MG63 (cell line): ENCODE results near the gene POLD1. TPM values are rescaled to one million over a fixed set of nuclear protein-coding genes. Genes with fewer than 3 reads are reported as not detected.

ENCODE experiments used
- DNase-seq: peaks from one replicate; pipeline ENCODE4 v3.0.0-alpha.2; 2020
- H3K27me3 ChIP-seq: fragments of 250-450 bp; sonication (Bioruptor Pico); 2 replicates; pipeline ENCODE4 v1.5.1; 2020; ENCODE audit warnings: mild to moderate bottlenecking, moderate library complexity
- H3K36me3 ChIP-seq: fragments of 250-450 bp; sonication (Bioruptor Pico); 2 replicates; pipeline ENCODE4 v1.5.1; 2020; ENCODE audit warnings: mild to moderate bottlenecking, moderate library complexity
- H3K4me3 ChIP-seq: fragments of 250-450 bp; sonication (Bioruptor Pico); 2 replicates; pipeline ENCODE4 v1.5.1; 2020; ENCODE audit warnings: mild to moderate bottlenecking, moderate library complexity
- H3K9me3 ChIP-seq: fragments of 250-450 bp; sonication (Bioruptor Pico); 2 replicates; pipeline ENCODE4 v1.5.1; 2020; ENCODE audit warnings: mild to moderate bottlenecking, moderate library complexity
- total RNA-seq: library from RNA; depleted of rRNA; stranded (reverse); fragments of >200 nt; shearing (Covaris generic); gene quantifications from 2 replicates; pipeline ENCODE4 v1.2.3, GENCODE V29; 2014; ENCODE audit warnings: low replicate concordance

The POLD1 gene
- total RNA-seq, 1 experiment from 2014 or later, result 117 TPM

DNA sequence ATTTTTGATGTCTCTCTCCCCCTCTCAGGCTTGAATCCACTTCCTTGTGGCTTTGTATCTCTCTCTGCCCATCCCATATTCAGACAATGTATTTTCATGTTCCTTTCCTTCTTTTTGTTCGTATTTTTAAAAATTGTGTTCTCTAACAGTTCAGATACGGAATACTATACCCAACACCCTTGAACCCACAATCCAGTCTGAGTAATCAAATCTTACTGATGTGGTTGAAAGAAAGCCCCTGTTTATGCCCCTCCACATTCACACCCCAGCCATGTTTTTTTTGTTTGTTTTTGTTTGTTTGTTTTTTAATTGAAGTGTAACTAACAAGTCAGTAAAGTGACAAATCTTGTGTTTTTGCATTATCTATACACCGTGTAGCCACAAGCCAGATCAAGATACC, 36.0 kb downstream of the POLD1 start:
- Histone ChIP-seq H3K4me3 (no peak overlapping the region), H3K36me3 (no peaks in the 10 kb centered on the region), H3K27me3 (no peaks in the 10 kb centered on the region), H3K9me3 (no peaks in the 10 kb centered on the region)
- DNase-seq, result no peak

DNA sequence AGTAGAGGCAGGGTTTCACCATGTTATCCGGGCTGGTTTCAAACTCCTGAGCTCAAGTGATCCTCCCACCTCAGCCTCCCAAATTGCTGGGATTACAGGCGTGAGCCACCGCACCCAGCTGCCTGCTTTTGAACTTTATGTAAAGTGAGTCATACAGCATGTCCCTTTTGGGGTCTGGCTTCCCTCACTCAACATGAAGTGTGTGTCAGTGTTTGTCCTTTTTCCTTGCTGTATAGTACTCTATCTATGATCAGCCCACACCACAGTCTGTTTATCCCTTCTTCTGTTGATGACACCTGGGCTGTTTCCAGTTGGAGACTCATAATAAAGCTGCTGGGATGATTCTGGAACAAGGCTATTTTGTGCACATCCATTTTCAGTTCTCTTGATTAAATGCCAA, 36.7 kb downstream of the POLD1 start:
- no peak for DNase-seq
- H3K36me3 ChIP-seq, result no peaks in the 10 kb centered on the region
- no peaks in the 10 kb centered on the region for H3K27me3 ChIP-seq
- no peaks in the 10 kb centered on the region for H3K9me3 ChIP-seq
- no peak overlapping the region for H3K4me3 ChIP-seq

DNA sequence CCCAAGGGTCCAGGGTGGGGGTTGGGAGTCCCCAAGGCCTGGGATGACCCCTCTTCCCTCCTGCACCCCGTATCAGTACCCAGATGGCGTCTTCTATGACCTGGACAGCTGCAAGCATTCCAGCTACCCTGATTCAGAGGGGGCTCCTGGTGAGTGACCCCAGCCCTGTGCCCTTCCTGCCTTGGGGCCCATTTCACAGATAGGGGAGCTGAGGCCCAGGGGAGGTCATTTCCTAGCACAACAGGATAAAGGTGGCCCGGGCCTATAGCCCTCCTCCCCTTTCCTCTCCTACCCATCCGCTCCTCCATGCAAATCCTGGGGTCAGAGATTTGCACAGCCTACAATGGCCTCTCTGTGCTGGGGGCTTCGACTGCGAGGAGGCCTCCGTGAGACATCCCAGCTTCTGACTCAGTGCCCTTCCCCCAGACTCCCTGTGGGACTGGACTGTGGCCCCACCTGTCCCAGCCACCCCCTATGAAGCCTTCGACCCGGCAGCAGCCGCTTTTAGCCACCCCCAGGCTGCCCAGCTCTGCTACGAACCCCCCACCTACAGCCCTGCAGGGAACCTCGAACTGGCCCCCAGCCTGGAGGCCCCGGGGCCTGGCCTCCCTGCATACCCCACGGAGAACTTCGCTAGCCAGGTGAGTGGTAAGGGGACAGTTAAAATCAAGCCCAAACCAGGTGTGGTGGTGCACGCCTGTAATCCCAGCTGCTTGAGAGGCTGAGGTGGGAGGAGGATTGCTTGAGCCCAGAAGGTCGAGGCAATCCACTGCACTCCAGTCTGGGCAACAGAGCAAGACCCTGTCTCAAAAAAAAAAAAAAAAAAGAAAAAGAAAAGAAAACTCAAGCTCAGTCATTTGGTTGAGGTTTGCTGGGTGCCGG, 38.5 kb downstream of the POLD1 start:
- Histone ChIP-seq H3K9me3 (no peaks in the 10 kb centered on the region), H3K27me3 (no peaks in the 10 kb centered on the region), H3K36me3 (no peaks in the 10 kb centered on the region), H3K4me3 (no peak overlapping the region)
- no peak for DNase-seq

DNA sequence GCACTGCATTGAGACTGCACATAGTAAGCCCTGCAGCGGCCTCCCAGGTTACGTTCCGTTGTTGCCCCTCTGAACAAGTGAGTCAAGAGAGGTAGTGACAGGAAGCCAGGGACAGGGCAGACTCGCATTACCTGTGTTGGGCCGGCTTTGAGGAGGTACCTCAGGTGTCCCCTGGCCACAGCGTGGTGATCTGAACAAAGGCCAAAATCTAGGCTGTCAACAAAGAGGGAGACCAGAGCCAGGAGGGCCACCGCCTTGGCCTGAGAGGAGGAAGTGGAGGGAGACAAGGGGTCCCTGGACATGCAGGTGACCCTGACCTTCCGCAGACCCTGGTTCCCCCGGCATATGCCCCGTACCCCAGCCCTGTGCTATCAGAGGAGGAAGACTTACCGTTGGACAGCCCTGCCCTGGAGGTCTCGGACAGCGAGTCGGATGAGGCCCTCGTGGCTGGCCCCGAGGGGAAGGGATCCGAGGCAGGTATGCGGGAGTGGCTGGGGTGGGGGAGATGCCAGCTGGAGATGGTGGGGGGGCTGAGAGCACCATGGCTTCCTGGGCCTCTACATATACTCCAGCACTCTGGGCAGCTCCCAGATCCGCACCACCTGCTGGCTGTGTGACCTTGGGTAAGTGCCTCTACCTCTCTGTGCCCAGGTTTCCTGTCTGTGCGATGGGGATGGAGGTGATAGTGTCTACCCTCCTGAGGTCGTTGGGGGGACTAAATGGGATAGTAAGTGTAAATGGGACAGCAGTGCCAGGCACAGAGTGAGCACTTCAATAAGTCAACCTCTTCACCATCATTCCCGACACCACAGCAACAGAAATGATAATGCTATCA, 39.3 kb downstream of the POLD1 start:
- Histone ChIP-seq H3K36me3 (no peaks in the 10 kb centered on the region), H3K27me3 (no peaks in the 10 kb centered on the region), H3K9me3 (no peaks in the 10 kb centered on the region), H3K4me3 (no peak overlapping the region)
- DNase-seq, result no peak

DNA sequence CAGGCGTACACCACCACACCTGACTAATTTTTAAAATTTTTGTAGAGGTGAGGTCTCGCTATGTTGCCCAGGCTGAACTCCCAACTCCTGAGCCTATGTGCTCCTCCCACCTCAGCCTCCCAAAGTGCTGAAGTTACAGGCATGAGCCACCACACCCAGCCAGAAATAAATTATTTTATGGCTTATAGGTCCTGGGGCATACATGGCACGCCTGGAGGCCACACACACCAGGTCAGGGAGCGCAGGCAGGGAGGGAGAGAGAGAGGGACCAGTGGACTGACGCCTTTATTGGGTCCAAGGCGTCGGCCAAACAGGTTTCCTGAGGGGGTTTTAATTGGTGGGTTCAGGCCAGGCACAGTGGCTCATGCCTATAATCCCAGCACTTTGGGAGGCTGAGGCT, 41.4 kb downstream of the POLD1 start:
- Histone ChIP-seq H3K9me3 (no peaks in the 10 kb centered on the region), H3K36me3 (no peaks in the 10 kb centered on the region), H3K27me3 (peaks cover 4% of the 10 kb centered on the region; the same call in 1 of the 2 replicates), H3K4me3 (no peak overlapping the region)
- no peak for DNase-seq

DNA sequence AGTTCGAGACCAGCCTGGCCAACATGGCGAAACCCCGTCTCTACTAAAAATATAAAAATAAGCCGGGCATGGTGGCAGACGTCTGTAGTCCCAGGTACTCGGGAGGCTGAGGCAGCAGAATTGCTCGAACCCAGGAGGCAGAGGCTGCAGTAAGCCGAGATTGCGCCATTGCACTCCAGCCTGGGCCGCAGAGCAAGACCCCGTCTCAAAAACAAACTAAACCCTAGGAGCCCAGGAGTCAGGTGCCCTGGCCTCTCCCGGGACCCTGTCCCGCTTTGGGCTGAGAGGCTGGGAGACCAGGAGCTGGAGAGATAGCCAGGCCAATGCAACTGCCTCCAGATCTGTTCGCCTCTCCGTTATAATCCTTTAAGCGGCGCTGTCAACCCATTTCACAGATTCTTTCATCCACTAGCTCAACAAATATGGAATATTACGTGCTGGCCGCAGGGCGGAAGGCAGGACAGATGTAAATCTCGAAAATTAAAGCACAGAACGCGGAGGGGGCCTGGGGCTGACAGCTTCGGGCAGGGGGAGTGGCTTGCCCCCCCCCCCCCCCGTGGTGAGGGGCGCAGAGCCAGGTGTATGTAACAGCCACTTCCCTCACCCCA, 43.3 kb downstream of the POLD1 start:
- H3K9me3 ChIP-seq, result no peaks in the 10 kb centered on the region
- no peaks in the 10 kb centered on the region for H3K36me3 ChIP-seq
- no peak for DNase-seq
- H3K27me3 ChIP-seq, result peaks cover 12% of the 10 kb centered on the region
- H3K4me3 ChIP-seq, result no peak overlapping the region

DNA sequence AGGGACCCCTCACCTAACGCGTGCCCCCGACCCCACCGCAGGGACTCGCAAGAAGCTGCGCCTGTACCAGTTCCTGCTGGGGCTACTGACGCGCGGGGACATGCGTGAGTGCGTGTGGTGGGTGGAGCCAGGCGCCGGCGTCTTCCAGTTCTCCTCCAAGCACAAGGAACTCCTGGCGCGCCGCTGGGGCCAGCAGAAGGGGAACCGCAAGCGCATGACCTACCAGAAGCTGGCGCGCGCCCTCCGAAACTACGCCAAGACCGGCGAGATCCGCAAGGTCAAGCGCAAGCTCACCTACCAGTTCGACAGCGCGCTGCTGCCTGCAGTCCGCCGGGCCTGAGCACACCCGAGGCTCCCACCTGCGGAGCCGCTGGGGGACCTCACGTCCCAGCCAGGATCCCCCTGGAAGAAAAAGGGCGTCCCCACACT, 43.9 kb downstream of the POLD1 start:
- Histone ChIP-seq H3K27me3 (peaks cover 18% of the 10 kb centered on the region), H3K36me3 (no peaks in the 10 kb centered on the region), H3K9me3 (no peaks in the 10 kb centered on the region), H3K4me3 (no peak overlapping the region)
- DNase-seq, result peak; percentile 37

DNA sequence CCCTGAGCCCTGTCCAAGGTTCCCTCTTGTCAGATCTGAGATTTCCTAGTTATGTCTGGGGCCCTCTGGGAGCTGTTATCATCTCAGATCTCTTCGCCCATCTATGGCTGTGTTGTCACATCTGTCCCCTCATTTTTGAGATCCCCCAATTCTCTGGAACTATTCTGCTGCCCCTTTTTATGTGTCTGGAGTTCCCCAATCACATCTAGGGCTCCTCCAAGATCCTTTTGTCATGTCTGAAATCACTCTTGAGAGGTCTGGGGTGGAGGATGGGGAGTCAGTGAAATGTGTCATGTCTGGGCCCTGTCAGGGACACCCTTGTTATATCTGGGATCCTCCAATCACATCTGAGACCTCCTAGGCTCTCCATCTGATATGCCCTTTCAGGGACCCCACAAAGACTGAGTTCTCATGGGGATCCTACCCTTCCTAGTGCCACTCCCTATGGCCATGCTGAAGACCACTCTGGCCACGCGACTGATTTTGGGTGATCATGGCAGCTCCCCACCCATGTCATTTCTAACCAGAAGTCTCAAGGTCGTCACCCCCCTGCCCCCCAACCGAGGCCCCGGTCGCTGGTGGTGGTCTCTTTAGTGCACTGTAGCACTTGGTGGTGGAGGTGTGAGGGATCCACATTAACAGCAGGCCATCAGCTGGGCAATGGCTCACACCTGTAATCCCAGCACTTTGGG, 44.8 kb downstream of the POLD1 start:
- Histone ChIP-seq H3K4me3 (no peak overlapping the region), H3K27me3 (peaks cover 24% of the 10 kb centered on the region), H3K9me3 (no peaks in the 10 kb centered on the region), H3K36me3 (no peaks in the 10 kb centered on the region)
- no peak for DNase-seq

DNA sequence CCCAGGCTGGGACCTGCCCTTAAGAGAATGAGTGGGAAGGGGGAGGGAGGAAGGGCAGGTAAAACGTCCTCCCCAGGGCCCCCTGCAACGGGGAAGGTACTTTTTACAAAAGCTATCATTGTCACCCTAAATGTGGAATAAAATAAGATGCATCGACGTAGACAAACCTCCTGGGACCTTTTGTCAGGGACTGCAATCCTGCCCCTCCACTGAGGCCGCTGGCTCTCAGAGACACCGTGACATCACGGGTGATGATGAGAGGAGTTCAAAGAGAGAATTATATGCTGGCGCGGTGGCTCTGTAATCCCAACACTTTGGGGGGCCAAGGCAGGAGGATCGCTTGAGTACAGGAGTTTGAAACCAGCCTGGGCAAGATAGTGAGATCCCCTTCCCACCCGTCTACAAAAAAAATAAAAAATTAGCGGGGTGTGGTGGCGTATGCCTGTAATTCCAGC, 46.8 kb downstream of the POLD1 start:
- H3K4me3 ChIP-seq, result no peak overlapping the region

DNA sequence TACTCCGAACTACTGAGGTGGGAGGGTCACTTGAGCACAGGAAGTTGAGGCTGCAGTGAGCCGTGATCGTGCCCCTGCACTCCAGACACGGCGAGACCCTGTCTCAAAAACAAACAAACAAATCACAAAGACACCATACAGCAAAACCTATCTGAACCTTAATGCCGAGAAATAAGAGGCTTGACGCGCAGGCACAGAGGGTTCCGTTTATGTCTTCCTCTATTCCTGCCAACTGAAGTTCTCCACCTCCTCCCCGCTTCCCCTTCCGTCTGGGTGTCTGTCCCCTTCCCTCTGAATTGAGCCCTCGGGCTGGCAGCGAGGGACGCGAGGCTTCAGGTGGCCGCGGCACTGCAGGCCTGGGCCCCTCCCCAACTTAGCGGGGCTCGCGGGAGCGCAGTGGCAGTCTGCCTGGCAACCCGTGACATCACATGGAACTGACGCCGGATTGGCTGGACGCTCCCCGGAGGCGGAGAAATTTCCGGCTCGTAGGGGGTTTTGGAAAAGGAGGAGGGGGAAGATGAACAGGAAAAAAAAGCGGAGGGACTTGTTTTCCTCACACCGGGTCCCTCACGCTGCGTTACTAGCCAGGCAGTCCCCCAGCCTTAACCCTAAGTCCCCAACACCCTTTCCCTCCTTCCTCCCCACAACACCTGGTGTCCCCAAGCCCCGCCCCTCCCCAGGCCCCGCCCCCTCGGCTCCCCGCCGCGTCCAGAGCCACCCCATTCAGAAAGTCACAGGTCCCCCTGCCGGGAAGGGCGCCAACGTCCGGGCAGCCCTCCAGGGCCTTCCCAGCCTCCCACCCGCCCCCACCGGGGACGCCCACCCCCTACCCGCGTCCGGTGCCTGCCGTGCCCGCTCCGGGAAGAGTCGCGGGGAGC, 47.4 kb downstream of the POLD1 start:
- peak overlapping the region; percentile 42 for H3K4me3 ChIP-seq
- peak; percentile 68 for DNase-seq
- no peaks in the 10 kb centered on the region for H3K9me3 ChIP-seq
- peaks cover 27% of the 10 kb centered on the region for H3K27me3 ChIP-seq
- no peaks in the 10 kb centered on the region for H3K36me3 ChIP-seq

More for the DNA sequence above, 46.8 kb downstream of the POLD1 start:
- no peak for DNase-seq
- Histone ChIP-seq H3K27me3 (peaks cover 27% of the 10 kb centered on the region), H3K9me3 (no peaks in the 10 kb centered on the region), H3K36me3 (no peaks in the 10 kb centered on the region)

DNA sequence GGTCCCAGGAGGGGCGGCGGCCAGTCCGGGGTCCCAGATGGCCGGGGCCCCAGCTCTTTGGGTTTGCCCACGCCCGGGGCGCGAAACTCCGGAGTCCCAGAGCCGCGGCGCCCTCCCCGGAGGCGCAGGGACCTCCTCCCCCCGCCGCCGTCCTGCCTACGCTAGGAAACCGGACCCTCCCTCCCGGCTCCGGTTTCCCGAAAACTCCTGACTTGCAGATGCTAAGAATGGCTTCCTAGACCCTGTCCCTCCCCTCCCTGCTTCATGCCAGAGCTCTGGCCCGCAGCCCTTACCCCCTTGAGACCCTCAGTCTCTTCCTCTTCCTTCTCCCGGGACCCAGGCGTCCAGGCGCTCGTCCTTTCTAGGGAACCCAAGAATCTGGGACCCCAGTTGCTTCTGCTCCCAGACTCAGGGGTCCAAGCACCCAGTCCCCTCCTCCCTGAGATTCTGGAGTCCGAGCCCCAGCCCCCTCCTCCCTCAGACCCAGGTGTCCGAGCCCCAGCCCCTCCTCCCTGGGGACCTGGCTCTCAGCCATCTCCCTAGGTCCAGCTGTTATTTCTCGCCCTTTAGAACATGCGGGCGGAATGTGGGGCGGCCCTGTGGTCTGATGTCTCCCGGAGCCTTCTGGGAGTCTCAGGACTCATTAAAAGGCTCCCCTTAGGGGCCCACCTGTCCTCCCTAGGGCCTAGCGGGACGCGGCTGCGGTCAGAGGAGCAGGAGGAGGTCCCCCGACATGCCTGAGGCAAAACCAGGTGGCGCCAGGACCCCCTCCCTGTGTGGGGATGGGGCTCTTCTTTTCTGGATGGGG, 48.3 kb downstream of the POLD1 start, which contains the start of gene MYBPC2:
MYBPC2 (plus strand) TSS at position 672 of the 808 bp plus-strand sequence; CDS start at position 734, 62 bp downstream.
- no peaks in the 10 kb centered on the region for H3K9me3 ChIP-seq
- no peak for DNase-seq
- peak within 1 kb of the TSS; percentile 42 for H3K4me3 ChIP-seq
- H3K36me3 ChIP-seq, result no peaks in the 10 kb centered on the region
- H3K27me3 ChIP-seq, result peaks cover 29% of the 10 kb centered on the region

DNA sequence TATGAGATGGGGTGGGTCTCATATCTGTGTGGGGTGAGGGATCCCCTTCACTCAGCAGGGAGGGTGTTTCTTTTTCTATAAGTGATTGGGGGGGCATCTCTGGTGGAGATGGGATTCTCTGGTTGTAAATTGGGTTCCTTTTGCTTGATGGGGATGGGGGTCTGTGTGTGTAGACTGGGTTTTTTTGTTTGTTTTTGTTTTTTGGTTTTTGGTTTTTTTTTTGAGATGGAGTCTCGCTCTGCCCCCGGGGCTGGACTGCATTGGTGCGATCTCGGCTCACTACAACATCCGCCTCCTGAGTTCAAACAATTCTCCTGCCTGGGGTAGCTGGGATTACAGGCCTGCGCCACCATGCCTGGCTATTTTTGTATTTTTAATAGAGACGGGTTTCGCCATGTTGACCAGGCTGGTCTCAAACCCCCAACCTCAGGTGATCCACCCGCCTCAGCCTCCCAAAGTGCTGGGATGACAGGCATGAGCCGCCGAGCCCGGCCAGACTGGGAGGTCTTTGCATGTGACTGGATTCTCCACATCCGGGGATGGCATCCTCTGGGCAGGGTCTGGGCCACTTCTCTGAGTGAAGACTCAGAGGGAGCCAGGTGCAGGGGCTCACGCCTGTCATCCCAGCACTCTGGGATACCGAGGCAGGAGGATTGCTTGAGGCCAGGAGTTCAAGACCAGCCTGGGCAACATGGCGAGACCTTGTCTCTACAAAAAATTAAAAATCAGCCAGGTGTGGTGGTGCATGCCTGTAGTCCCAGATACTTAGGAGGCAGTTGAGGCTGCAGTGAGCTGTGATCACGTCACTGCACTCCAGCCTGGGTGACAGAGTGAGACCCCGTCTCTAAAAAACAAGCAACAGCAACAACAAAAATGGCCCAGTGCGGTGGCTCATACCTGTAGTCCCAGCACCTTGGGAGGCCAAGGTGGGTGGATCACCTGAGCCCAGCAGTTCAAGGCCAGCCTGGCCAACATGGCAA, 49.3 kb downstream of the POLD1 start:
- Histone ChIP-seq H3K4me3 (no peak overlapping the region), H3K27me3 (peaks cover 34% of the 10 kb centered on the region), H3K9me3 (no peaks in the 10 kb centered on the region), H3K36me3 (no peaks in the 10 kb centered on the region)
- no peak for DNase-seq

DNA sequence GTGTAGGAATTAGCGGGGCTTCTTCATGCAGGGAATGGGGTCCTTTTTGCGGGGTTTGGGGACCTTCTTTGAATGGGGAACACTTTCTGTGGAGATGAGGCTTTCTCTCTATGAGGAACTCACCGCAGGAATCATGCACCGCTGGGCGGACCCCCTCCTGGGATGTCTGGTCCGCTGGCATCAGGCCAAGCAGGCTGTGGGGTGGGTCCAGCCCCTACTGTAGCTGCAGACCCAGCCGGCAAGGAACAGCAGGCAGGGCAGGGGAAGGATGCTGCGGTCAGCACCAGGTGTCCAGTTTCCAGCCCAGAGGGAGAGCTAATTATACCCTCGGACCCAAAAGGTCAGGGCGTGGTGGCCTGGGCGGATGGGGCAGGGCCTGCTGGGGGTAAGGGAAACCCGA, 50.4 kb downstream of the POLD1 start:
- Histone ChIP-seq H3K4me3 (no peak overlapping the region), H3K9me3 (no peaks in the 10 kb centered on the region), H3K27me3 (peaks cover 34% of the 10 kb centered on the region), H3K36me3 (no peaks in the 10 kb centered on the region)
- no peak for DNase-seq

DNA sequence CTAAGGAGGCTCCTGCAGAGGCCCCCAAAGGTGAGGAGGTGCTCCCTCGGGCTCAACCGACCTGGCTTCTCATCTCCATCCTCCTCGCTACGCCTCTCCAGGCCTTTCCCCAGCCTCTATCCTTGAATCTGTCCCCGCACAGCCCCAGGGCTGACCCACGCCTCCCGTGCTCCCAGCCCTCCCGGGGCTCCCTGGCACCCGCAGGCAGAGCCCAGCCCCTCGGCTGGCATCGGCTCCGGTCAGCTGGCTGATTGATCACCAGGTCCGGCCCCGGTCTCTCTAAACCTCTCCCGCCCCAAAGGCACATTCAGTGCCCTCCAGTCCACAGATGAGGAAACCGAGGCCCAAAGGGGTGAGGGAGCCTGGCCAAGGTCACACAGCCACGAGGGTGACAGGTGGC, 51.1 kb downstream of the POLD1 start:
- no peak for DNase-seq
- Histone ChIP-seq H3K9me3 (no peaks in the 10 kb centered on the region), H3K36me3 (no peaks in the 10 kb centered on the region), H3K4me3 (no peak overlapping the region), H3K27me3 (peaks cover 33% of the 10 kb centered on the region)
